ENCODE data around the gene SLC9A9. TPM values are rescaled to one million over a fixed set of nuclear protein-coding genes. Genes with fewer than 3 reads are reported as not detected.

The SLC9A9 gene
- total RNA-seq, 4 donors from 2014 or later = 1.1 to 15.9 (median 9.7) TPM

- TF ChIP-seq EP300 (IDR thresholded peaks at IDR 0.05; ENCODE audit: low read depth) = no peak
- no peak for TF ChIP-seq POLR2AphosphoS5 (IDR thresholded peaks at IDR 0.05)
- TF ChIP-seq CTCF (IDR thresholded peaks at IDR 0.05) = no peak
- no peak for TF ChIP-seq POLR2A (IDR thresholded peaks at IDR 0.05)
- WGBS, 2 donors (ENCODE audit: low coverage in 1 of 2) = 71 to 85% methylated on average over 1 to 4 of the region's 4 CpGs
- Histone ChIP-seq H3K36me3 (no peaks in the 10 kb centered on the region), H3K4me1 (no peaks in the 10 kb centered on the region), H3K27me3 (no peaks in the 10 kb centered on the region), H3K27ac (no peak overlapping the region), H3K9me3 (no peaks in the 10 kb centered on the region), H3K4me3 (no peak overlapping the region)
- DNase-seq = no peak
- intact Hi-C loops (cut with DNase I; ENCODE audit: low total_unique reads) = no loop called here
- in situ Hi-C loops (cut with MboI; ENCODE audit: low pct_ligation_motif_present in 1 of 4, low pct_unique_long_range_greater_than_20kb in 1 of 4, low sequenced_read_pairs in 3 of 4) = no loop called here
These were observed 552.8 kb downstream of the SLC9A9 start for GRCh38 chr3:143295201-143296080.

DNA sequence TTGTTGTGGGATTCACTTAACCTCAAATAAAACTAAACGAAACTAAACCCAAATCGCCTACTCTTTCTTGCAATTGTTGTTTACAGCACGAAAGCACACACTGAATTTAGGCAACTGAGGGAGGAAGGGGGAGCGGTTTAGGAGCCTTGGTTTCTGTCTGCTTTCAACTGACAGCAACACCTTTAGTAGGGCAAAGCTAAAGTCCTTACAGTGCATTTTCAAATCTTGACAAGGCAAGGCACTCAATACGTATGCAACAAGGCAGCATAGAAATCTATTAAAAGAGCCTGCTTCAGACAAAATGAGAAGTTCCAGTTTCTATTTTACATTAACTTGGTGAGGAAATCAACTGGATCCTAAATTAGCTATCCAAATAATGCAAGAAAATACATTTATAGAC lies 554.1 kb downstream of the SLC9A9 start:
- Histone ChIP-seq H3K4me1 (no peaks in the 10 kb centered on the region), H3K4me3 (no peak overlapping the region), H3K36me3 (no peaks in the 10 kb centered on the region), H3K27me3 (no peaks in the 10 kb centered on the region), H3K9me3 (no peaks in the 10 kb centered on the region), H3K27ac (no peak overlapping the region)
- intact Hi-C loops (cut with DNase I; ENCODE audit: low total_unique reads) = no loop called here
- TF ChIP-seq CTCF (IDR thresholded peaks at IDR 0.05) (no peak), EP300 (IDR thresholded peaks at IDR 0.05; ENCODE audit: low read depth) (no peak), POLR2A (IDR thresholded peaks at IDR 0.05) (no peak), POLR2AphosphoS5 (IDR thresholded peaks at IDR 0.05) (no peak)
- WGBS, 2 donors (ENCODE audit: low coverage in 1 of 2) = 82% methylated on average over 3 to 5 of the region's 5 CpGs
- in situ Hi-C loops (cut with MboI; ENCODE audit: low pct_ligation_motif_present in 1 of 4, low pct_unique_long_range_greater_than_20kb in 1 of 4, low sequenced_read_pairs in 3 of 4) = no loop called here
- DNase-seq = no peak

GRCh38 chr3:143291836-143292447 lies 556.3 kb downstream of the SLC9A9 start:
- Histone ChIP-seq H3K9me3 (no peaks in the 10 kb centered on the region), H3K36me3 (no peaks in the 10 kb centered on the region), H3K27me3 (no peaks in the 10 kb centered on the region), H3K4me3 (no peak overlapping the region), H3K27ac (no peak overlapping the region), H3K4me1 (no peaks in the 10 kb centered on the region)
- TF ChIP-seq POLR2A (IDR thresholded peaks at IDR 0.05) (no peak), POLR2AphosphoS5 (IDR thresholded peaks at IDR 0.05) (no peak)
- no peak for DNase-seq
- in situ Hi-C loops (cut with MboI; ENCODE audit: low pct_ligation_motif_present in 1 of 4, low pct_unique_long_range_greater_than_20kb in 1 of 4, low sequenced_read_pairs in 3 of 4) (no loop called here), intact Hi-C loops (cut with DNase I; ENCODE audit: low total_unique reads) (no loop called here)
- 50 to 76% methylated on average over 1 to 3 of the region's 3 CpGs for WGBS, 2 donors (ENCODE audit: low coverage in 1 of 2)

DNA sequence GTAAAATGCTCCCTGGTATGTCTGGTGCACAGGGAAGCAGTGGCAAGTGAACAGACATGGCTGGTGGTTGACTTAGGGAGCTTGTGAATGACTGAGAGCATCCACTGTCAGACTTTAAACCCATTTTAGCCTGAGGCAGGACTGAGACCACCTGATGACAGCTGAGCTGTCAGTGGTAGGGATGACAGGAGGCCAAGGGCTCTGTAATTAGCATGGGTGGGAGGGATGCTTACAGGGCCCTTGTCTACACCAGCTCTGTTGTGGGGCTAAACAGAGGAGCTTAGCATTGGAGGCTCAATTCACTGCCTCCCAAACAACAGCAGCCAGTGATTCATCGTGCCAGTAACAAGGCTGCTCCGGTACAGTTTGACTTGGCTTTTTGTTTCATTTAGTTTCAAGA lies 559.3 kb downstream of the SLC9A9 start:
- WGBS, 2 donors (ENCODE audit: low coverage in 1 of 2) = 93% methylated on average over 2 of the region's 2 CpGs; no CpG with 5 or more reads in 1 of the 2 donors
- intact Hi-C loops (cut with DNase I; ENCODE audit: low total_unique reads) (no loop called here), in situ Hi-C loops (cut with MboI; ENCODE audit: low pct_ligation_motif_present in 1 of 4, low pct_unique_long_range_greater_than_20kb in 1 of 4, low sequenced_read_pairs in 3 of 4) (no loop called here)
- no peak overlapping the region for H3K27ac ChIP-seq
- no peaks in the 10 kb centered on the region for H3K27me3 ChIP-seq
- no peak overlapping the region for H3K4me3 ChIP-seq
- no peaks in the 10 kb centered on the region for H3K4me1 ChIP-seq
- no peaks in the 10 kb centered on the region for H3K36me3 ChIP-seq
- no peak for DNase-seq
- no peak for TF ChIP-seq EP300 (IDR thresholded peaks at IDR 0.05; ENCODE audit: low read depth)
- no peak for TF ChIP-seq POLR2AphosphoS5 (IDR thresholded peaks at IDR 0.05)
- TF ChIP-seq POLR2A (IDR thresholded peaks at IDR 0.05) = no peak
- TF ChIP-seq CTCF (IDR thresholded peaks at IDR 0.05) = no peak
- no peaks in the 10 kb centered on the region for H3K9me3 ChIP-seq

All from transverse colon (tissue), 4 donors.